Anterior cingulate cortex (tissue), 58 donors: Measurements from ENCODE around the gene KRTCAP2.
"Not testable (repeated sequence)": the region's sequence is repeated elsewhere in the genome, so short reads cannot be mapped to it uniquely, and the experiment has no call there.

Source experiments
- DNase-seq, 58 donors: peaks; one replicate each; lab custom pipeline; 2025; lab: John Stamatoyannopoulos, UW

Gene KRTCAP2

DNA sequence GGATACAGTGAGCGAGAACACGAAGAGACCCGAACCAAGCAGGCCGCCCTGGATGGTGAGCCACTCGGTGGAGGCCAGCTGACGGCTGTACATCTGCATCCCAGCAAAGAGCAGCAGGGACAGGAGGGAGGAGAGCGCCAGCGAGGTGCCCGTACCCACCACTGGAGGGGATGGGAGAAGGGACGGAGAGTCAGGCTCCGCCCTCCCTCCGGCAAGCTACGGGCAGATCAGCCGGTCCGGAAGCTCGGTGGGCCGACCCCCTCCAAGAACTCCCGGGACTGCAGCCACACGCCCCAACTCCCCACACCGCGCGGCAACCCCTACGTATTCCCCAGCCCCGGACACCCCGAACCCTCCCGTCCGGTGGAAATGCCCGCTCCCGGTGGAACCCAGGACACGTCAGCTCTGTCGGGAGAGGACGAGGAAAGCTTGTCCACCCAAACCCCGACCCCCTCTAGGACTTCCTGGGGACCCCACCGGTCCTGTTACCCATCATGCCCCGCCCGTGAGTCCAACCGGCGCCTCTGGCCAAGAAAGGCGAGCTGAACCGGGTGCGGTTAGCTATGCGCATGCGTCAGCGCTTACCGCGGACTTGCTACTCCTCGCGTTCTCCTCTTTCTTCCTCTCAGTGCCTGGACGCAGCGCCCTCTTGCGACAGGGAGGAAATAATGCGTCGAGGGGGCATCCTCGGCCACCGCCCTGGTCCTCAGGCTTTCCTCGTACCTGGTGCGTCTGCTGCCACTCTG lies at the start of gene KRTCAP2:
KRTCAP2 (minus strand) TSS at position 573 of the 746 bp plus-strand sequence; CDS start at position 493, 80 bp downstream.
- peak; percentile 56 to 98 (median 90) for DNase-seq

DNA sequence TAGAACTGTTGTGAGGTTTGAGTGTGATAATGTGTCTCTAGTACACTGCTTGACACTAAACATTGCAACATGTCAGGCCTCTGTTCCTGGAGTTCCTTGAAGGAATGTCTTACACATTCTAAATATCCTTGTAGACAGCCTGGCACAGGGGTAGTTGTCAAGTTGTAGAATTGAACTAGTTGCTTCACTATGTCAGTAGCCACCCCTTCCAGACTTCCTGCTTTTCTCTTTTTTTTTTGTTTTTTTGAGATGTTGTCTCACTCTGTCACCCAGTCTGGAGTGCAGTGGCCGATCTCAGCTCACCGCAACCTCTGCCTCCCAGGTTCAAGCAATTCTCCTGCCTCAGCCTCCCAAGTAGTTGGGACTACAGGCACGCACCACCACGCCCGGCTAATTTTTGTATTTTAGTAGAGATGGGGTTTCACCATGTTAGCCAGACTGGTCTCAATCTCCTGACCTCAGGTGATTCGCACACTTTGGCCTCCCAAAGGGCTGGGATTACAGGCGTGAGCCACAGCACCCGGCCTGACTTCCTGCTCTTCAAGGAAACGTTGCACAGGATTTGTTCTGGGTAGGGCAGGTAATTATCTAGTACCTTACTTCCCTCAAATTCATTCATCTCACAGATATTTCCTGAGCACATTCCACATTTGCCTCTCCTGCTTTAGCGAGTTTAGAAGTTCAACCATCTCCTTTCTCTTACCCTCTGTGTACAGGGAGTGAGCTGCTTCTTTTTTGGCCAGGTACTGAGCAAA lies 47.3 kb upstream of the KRTCAP2 start:
- not testable (repeated sequence) for DNase-seq

DNA sequence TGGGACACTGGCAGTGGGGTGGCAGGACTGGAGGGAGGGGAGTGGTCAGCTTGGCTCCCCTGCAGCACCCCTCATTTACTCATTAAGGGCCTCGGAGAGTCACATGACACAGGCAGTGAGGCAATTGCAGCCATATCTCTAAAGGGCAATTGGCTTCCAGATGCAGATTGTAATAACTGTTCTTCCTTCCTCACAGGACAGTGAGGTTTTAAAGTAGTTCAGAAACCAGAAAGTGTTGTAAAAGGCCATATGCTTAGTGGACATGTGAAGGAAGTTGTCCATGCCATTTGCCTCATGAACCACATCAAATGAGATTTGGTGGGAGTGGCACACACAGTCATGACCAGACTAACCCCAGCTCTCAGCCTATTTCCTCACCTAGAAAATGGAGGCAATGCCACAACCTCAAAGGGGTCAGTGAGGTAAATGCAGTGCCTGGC lies 46.5 kb upstream of the KRTCAP2 start:
- peak in 44 of 58 donors; percentile 6 to 73 (median 24) for DNase-seq

DNA sequence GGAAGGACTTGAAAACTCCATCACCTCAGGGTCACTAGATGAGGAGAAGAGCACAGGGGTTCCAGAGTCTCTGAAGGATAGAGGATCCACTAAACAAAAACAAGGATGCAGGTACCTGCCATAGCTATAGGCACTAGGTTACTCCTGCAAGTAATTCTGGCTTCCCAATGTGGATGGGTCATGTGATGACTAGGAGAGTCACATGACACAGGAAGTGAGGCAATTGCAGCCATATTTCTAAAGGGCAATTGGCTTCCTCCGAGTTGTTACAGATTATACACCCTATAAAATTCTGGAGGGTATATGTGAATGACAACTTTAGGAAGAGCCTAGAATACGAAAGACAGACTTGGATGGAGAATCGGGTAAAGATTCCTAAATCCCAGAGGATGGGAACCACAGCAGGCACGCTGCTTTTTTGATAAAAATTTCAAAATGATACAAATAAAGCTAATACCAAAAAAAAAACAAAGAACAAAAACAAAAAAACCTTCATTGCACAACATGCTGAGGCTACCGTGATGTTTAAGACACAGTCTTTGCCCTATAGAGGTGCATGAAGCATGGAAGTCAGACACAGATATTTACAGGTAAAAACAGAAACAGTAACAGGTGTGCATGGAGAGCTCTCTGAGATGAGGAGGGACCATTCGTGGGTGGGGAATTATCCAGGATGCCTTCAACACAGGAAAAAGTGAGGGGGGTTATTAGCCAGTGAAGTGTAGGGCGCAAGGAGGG lies 45.9 kb upstream of the KRTCAP2 start:
- DNase-seq = peak in 52 of 58 donors; percentile 10 to 88 (median 50)

DNA sequence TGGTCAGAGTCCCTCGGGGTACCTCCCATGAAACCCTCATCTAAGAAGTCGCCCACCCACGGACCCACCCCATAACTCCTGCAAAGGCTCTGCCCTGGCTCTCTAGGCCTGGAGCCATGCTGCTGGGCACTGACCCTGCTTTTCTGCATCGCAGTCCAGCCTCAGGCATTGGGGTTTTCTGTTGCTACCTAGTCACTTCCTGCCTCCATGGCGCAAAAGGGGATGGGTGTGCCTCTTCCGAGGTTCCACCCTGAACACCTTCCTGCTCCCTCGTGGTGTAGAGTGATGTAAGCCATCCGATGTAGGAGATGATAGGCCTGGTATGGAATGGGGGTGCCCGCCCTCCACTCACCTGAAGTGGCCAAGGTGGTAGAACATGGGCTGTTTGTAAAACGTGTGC lies 41.6 kb upstream of the KRTCAP2 start:
- DNase-seq = not testable (repeated sequence)

DNA sequence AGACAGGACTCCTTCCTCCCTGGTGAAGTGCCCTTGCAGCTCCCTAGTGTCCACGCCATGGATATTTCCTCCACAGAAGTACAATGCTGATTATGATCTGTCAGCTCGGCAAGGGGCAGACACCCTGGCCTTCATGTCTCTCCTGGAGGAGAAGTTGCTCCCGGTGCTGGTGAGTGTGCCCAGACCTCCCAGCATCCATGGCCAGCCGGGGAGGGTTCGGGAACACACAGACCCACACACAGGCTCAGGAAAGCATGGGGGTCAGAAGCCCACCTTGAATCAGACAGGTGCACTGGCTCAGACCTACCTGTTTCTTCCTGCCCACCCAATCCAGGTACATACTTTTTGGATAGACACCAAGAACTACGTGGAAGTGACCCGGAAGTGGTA lies 38.9 kb upstream of the KRTCAP2 start:
- not testable (repeated sequence) for DNase-seq

DNA sequence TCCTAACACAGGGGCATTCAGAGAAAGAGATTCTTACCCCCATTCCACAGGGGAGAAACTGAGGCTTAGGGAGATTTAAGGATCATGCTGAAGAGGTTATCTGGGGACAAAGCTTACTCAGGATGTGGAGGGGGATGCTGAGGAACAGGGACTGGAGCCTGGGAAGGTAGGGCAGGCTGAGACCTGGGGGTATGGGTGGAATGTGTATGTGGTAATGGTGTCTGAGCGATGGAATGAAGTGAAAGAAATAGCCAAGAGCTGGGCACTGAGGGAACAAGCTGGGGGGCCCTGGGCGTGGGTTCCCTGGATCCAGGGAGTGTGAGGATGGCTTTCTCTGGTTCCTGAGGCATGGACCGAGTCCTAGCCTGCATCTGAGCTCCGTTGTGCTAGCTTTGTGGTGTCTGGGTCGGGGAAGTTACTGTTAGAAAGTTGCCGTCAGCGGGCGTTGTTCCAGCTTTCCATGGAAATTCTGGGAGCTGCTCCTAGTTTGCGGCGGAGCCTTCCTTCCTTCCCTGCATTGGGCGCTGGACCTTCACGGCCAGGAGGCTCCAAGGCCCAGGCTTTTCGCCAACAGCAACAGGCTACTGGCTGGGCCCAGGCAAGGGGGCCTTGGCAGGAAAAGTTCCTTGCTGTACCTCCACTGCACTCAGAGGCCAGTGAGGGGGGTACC lies 38.4 kb upstream of the KRTCAP2 start:
- DNase-seq = peak in 3 of 58 donors; percentile 7 to 26 (median 9)

DNA sequence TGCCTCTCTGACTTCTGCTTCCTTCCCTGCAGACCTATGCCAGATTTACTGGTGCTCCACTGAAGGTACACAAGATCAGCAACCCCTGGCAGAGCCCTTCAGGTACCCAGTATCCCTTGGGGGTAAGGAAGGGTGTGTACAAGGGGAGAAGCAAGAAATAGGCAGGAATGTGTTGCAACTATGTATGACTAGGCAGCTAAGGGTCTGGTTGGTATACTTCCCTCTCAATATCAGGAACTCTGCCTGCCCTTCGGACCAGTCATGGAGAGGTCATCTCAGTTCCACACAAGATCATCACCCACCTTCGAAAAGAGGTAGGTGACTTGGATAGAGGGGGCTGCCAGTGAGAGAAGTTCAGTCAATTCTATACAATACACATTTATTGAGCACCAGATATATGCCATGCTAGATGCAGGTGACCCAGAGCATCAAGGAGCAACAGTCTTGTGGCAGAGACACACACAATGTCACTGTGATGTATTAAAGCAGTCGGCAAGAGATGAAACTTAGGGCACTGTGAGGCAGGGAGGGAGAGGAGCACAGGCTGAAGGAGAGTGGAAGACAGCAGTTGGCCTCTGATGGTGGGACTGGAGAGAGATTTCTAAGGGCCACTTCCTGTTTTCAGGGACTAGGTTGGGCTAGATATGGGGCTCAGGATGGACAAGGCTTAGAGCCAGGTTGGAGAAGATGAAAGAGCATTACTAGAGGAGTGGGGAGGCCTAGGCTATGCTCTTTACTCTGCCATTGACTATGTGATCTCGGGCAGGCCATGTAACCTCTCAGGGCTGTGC lies 37.4 kb upstream of the KRTCAP2 start:
- DNase-seq = no peak

DNA sequence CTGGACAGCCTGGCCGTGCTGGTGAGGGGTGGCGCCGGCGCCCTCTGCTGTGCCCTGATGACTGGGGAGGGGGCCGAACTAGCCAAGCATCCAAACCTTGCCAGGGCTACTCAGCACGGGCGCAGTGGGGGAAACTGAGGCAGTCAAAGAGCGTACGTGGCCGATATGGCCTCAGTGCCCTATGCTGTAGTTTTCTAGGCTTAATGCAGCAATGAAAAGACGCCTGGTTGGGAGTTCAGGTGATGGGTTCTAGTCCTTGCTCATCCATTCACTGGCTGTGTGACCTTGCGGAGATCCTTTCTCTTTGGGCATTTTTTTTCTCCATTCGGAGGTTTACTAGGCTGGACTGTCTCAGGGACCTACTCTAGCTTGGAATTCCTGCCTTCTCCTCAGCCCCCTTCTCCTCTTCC lies 36.2 kb upstream of the KRTCAP2 start:
- no peak for DNase-seq

DNA sequence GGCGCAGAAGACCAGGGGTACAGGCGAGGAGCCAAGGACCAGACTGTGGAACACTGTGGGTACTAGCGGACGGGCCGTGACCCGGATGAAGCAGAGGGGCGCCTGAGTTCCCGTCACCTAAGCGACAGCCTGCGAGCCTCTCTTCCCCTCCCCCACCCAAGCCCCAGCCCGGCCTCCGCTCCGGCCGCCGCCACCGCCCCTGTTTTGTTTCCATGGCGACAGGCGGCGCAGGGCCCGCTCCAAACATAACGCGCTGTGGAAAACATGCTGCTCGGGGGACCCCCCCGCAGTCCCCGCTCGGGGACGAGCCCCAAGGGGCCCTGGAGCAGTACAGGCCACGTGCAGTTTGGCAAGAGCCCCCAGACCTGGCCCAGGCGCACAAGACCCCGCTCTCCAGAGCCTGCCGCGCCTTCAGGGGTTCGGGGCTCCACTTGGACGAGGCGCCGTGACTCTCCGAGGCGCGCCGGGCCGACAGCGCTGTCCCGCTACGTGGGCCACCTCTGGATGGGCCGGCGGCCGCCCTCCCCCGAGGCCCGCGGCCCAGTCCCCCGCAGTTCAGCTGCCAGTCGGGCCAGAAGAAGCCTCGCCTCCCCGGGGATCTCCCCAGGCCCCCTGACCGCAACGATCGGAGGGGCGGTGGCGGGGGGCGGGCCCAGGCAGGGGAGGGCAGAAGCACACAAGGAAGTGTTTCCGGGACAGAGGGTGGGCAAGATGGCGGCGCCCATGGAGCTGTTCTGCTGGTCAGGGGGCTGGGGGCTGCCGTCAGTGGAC lies 35.6 kb upstream of the KRTCAP2 start, which contains the start of gene MTX1:
MTX1 (plus strand) TSS at position 155 of the 771 bp plus-strand sequence; CDS start at position 265, 110 bp downstream.
- peak; percentile 35 to 90 (median 80) for DNase-seq

DNA sequence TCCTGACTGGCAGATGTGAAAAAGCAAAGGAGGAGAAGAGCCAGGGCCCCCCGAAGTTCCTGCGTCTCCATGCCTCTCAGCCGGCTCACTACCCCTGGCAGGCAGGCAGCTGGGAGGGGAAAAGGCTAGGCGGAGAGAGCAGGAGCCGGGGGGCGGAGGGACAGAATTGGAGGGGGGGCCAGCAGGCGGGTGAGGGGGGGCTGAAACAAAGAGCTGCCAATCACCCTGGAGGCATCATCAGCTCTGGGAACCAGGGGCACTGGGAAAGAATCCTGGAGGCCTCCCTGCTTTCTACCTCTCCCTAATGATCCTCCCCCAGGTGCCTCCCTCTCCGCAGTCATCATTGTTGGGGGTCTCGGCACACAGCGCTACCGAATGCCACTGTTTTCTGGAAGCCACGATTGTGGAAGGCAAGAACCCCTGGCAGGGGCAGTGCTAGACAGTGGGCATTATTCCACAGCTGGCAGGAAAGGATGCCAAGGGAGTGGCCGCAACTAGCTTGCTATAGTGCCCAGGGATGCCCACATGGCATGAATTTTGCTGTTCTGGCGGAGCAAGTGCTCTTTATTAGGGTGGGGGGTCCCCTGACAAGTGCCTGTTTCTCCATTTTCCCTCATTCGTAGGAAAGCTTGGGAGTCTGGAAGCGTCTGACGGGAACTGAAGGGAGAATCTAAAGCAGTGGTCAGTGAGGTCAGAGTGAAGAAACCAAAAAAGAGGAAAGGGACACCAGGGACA lies 34.9 kb upstream of the KRTCAP2 start, which contains the start of gene THBS3:
THBS3 (minus strand) TSS at position 92 of the 735 bp plus-strand sequence; CDS start at position 71, 21 bp downstream.
- DNase-seq = peak in 39 of 58 donors; percentile 24 to 72 (median 46)

DNA sequence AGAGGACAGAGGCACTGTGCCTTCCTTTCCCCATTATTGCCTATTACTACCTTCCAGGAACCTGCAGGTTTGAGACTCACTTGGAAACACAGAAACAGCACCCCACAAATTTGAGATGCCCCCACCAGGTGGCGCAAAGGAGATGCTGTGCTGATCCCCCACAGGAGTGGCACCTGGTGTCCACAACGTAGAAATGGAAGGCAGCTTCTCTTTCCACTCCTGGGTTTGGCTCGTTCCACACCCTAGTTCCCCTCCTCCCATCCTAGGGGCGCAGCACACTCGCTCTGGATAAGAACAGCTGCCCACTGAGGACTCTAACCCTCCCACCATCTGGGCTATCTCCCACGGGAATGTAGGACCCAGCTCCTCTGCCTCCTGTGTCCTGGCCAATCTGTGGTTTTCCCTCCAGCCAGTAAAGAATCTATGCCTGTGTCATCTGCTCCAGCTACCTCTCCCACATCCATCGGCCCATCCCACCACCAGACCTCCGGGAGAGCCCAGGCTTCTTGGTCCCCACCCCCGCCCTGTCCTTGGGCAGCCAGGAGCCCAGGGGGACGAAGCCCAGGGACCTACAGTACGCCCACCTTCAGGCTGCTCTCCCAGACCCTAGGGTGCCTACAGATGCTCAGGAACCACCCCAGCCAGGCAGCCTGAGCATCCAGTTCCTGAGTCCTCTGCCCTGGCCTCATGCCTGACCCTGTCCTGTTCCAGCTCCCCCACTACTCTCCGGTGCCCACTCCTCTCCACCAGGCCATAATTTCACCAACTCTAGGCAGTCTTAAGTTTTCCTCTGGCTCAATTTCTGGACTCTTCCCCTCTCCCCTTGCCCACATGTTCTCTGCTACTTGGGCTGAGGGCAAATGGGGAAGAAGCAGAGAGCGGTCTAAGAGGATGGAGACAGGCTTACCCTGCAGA lies 34.0 kb upstream of the KRTCAP2 start:
- DNase-seq = peak in 55 of 58 donors; percentile 23 to 86 (median 59)

DNA sequence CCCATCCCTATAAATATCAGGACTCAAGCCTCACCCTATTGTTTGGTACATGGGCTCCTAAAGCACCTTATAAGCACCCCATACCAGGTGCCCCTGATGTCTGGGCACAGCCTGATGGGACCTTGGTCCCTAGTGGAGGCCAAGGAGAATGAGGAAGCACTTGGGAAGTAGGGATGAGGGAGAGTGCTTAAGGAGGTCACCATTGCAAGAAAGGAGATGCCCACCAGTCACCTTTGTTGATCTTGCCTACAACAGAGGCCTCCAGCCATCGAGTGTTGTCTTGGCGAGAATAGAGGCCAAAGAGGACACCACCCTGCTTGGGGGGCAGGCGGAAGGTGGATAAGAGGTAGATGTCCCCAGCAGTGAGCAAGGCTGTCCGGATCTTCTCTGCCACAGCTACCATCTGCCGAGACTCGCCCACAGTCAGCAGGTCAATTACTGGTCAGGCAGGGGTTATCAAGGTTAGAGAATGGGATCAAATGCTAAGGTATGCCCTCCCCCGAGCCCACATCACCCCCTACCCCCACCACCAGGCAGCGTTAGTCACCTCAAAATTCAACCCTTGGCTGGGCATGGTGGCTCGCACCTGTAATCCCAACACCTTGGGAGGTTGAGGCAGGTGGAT lies 33.0 kb upstream of the KRTCAP2 start:
- DNase-seq = no peak

DNA sequence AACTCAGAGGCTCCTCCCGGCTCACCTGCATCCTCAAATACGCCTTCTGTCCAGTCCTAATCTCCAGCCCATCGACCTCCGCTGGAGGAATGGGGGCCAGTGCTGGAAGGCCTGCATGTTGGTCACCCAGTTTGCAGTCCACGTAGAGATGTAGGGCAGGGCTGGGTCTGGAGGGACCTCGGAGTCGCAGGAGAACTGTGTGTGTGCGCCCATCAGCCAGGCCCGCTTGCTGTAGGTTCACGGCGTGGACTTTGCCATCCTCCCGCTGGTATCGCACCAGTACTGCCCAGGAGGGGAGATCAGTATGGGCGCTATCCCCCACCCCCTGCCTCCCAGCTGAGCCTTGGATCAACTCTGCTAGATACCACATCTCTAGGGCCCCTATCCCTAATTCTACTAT lies 31.9 kb upstream of the KRTCAP2 start:
- DNase-seq = peak in 1 of 58 donors; percentile 29

DNA sequence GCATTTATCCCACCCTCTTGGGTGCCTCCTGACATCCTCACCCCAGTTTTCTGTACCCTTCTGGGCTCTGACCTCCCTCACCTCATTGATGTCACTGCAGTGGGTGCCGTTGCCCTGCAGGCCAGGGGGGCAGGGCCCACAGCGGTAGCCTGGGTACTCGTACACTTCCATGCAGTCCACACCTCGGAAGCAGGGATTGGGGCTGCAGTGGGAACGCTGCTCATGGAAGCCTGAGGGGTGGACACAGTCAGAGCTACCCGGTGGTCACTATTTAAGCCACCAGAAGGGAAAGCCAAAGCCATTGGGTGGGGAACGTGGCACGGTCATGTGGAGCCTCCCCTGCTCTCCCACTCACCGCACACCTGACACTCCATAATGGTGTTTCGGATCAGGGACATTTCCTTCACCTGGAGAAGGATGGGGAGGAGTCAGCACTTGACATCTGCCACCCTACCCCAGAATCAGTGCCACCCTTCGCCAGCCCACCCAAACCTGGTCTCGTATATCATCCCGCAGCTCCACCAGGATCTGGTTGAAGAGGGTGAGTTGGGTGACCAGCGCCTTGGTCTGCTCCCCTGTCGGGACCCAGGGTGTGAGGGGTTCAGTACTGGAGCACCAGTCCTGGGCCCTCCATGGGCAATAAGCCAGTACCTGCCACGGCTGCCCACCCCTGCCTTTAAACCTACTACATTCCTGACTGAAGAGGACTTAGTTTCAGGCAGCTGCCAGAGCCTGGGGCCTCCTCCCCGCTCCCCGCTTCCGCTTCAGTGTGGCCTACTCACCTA lies 29.8 kb upstream of the KRTCAP2 start:
- no peak for DNase-seq
